HepG2 (cell line): ENCODE data around the gene CLDN7. TPM values are rescaled to one million over a fixed set of nuclear protein-coding genes. Genes with fewer than 3 reads are reported as not detected.

Experiments used
- ASH2L ChIP-seq: fragments of 300-600, 200-600 bp; sonication (generic); IDR thresholded peaks from 2 replicates; pipeline ENCODE4 v1.7.0; 2017; ENCODE audit warnings: low read depth, mild to moderate bottlenecking, moderate library complexity, mixed read lengths, low read length; ENCODE audit not compliant: insufficient read length
- ERF ChIP-seq: IDR thresholded peaks from 2 replicates; pipeline ENCODE4 v1.6.1; 2018; ENCODE audit warnings: missing biosample characterization, missing genetic modification reagents
- GATAD1 ChIP-seq: IDR thresholded peaks from 2 replicates; pipeline ENCODE4 v1.6.1; 2016; ENCODE audit warnings: missing genetic modification reagents, missing compliant biosample characterization
- HDAC1 ChIP-seq: sonication (generic); formaldehyde crosslinking; IDR thresholded peaks from 2 replicates; pipeline ENCODE4 v1.5.1; 2020; ENCODE audit warnings: mild to moderate bottlenecking, missing genetic modification reagents
- HMGXB4 ChIP-seq, 2 experiments: sonication (generic) in 1 of 2; formaldehyde crosslinking in 1 of 2; IDR thresholded peaks; 2 replicates each; pipeline versions ENCODE4 v1.4.0 to v1.6.1; 2018 to 2020; ENCODE audit warnings: missing genetic modification reagents in 2 of 2, borderline replicate concordance in 1 of 2, low read depth in 1 of 2, mild to moderate bottlenecking in 1 of 2, missing biosample characterization in 1 of 2
- PHB2 ChIP-seq: fragments of 450-650 bp; IDR thresholded peaks from 2 replicates; pipeline ENCODE4 v1.6.1; 2018; ENCODE audit not compliant: partially characterized antibody
- PHF21A ChIP-seq: sonication (generic); formaldehyde crosslinking; IDR thresholded peaks from 2 replicates; pipeline ENCODE4 v1.5.0; 2020; ENCODE audit warnings: mild to moderate bottlenecking, missing genetic modification reagents
- POLR2A ChIP-seq, 2 experiments: IDR thresholded peaks; 2 replicates each; pipeline ENCODE4 v1.6.1; 2011; ENCODE audit warnings: low read depth in 2 of 2, low read length in 2 of 2, mild to moderate bottlenecking in 1 of 2, moderate library complexity in 1 of 2; ENCODE audit not compliant: insufficient read depth in 1 of 2
- RBAK ChIP-seq: sonication (generic); formaldehyde crosslinking; IDR thresholded peaks from 2 replicates; pipeline ENCODE4 v1.5.1; 2020; ENCODE audit warnings: mild to moderate bottlenecking, missing genetic modification reagents
- RFX1 ChIP-seq: fragments of 450-650 bp; IDR thresholded peaks from 2 replicates; pipeline ENCODE4 v1.6.1; 2017
- STAT5B ChIP-seq: sonication (generic); formaldehyde crosslinking; IDR thresholded peaks from 2 replicates; pipeline ENCODE4 v1.4.0; 2020; ENCODE audit warnings: missing genetic modification reagents
- SUZ12 ChIP-seq: fragments of 150-350 bp; IDR thresholded peaks from 2 replicates; pipeline ENCODE4 v1.6.1; 2014; ENCODE audit warnings: low read depth, low read length
- XRCC5 ChIP-seq: fragments of 200-400 bp; formaldehyde crosslinking; optimal IDR thresholded peaks from 2 replicates; pipeline ENCODE3; 2017; ENCODE audit warnings: mild to moderate bottlenecking, low read length
- ZBTB7B ChIP-seq: sonication (generic); formaldehyde crosslinking; IDR thresholded peaks from 2 replicates; pipeline ENCODE4 v1.4.0; 2020; ENCODE audit warnings: missing genetic modification reagents
- ZFY ChIP-seq: sonication (generic); formaldehyde crosslinking; IDR thresholded peaks from 2 replicates; pipeline ENCODE4 v1.4.0; 2020; ENCODE audit warnings: missing genetic modification reagents
- ZIK1 ChIP-seq: sonication (generic); formaldehyde crosslinking; IDR thresholded peaks from 2 replicates; pipeline ENCODE4 v1.5.0; 2020; ENCODE audit warnings: mild to moderate bottlenecking, low read depth, missing genetic modification reagents, borderline replicate concordance
- ZNF10 ChIP-seq: sonication (generic); formaldehyde crosslinking; IDR thresholded peaks from 2 replicates; pipeline ENCODE4 v1.4.0; 2020; ENCODE audit warnings: mild to moderate bottlenecking, low read depth, missing genetic modification reagents, borderline replicate concordance
- ZNF143 ChIP-seq: sonication (generic); formaldehyde crosslinking; IDR thresholded peaks from 2 replicates; pipeline ENCODE4 v1.4.0; 2020; ENCODE audit warnings: missing genetic modification reagents
- ZNF337 ChIP-seq: sonication (generic); formaldehyde crosslinking; IDR thresholded peaks from 2 replicates; pipeline ENCODE4 v1.5.1; 2020; ENCODE audit warnings: missing genetic modification reagents, low read depth, mild to moderate bottlenecking, borderline replicate concordance
- ZNF44 ChIP-seq: sonication (generic); formaldehyde crosslinking; IDR thresholded peaks from 2 replicates; pipeline ENCODE4 v1.5.1; 2020; ENCODE audit warnings: mild to moderate bottlenecking, missing genetic modification reagents
- ZNF746 ChIP-seq: sonication (generic); formaldehyde crosslinking; IDR thresholded peaks from 2 replicates; pipeline ENCODE4 v1.8.0; 2022; ENCODE audit warnings: mild to moderate bottlenecking, missing genetic modification reagents
- ZNF816 ChIP-seq: sonication (generic); formaldehyde crosslinking; IDR thresholded peaks from 2 replicates; pipeline ENCODE4 v1.8.0; 2022; ENCODE audit warnings: missing genetic modification reagents, mild to moderate bottlenecking, borderline replicate concordance
- polyA plus RNA-seq, 8 experiments: library from polyadenylated mRNA; depleted of rRNA in 3 of 8; stranded (reverse) in 7 of 8; unstranded in 1 of 8; fragments of >200 nt; fragmentation: Illumina TruSeq in 4 of 8; extraction: Trizol in 4 of 8; gene quantifications; 2 replicates each; pipeline versions ENCODE4 v1.2.1 to v1.2.3, GENCODE V29; 2011 to 2016; ENCODE audit warnings: low read depth in 4 of 8, missing spikeins in 1 of 8, mixed read lengths in 1 of 8; ENCODE audit not compliant: insufficient read depth in 1 of 8
- total RNA-seq, 5 experiments: library from RNA; depleted of rRNA; stranded (reverse); fragments of >200 nt; fragmentation: Illumina TruSeq; extraction: Trizol; gene quantifications; 2 replicates each; pipeline ENCODE4 v1.2.3, GENCODE V29; 2016; ENCODE audit warnings: low read depth in 1 of 5
- TF ChIP-seq, protein P1 (sequence below): IDR thresholded peaks from 2 replicates; pipeline ENCODE4 v1.6.1; 2016; ENCODE audit warnings: missing genetic modification reagents, missing compliant biosample characterization
- TF ChIP-seq, protein P2 (sequence below): sonication (generic); formaldehyde crosslinking; IDR thresholded peaks from 2 replicates; pipeline ENCODE4 v1.4.0; 2020; ENCODE audit warnings: missing genetic modification reagents, borderline replicate concordance

CLDN7 gene
- total and polyA plus RNA-seq, 2 of the 13 experiments (the other 11 are each of a cell fraction or from before 2014, with no cell fraction given) = not detected

GRCh38 chr17:7308625-7309433 is 46.6 kb upstream of the CLDN7 start (continued):
- TF ChIP-seq ZBTB7B (CRISPR knock-in tag) (no peak), SUZ12 (peak; percentile 22; the same call in 1 of the 2 replicates), ASH2L (peak; percentile 29), HMGXB4 (CRISPR knock-in tag; IDR thresholded peaks at IDR 0.05; ENCODE audit: borderline replicate concordance in 1 of 2, low read depth in 1 of 2) (peak in 1 of 2 experiments; percentile 40; a peak in 1 of 4 replicates), ERF (CRISPR knock-in tag) (0 out of 2 replicates have a peak, but pooled peaks have one; percentile 27), ZNF816 (CRISPR knock-in tag) (no peak), PHB2 (no peak), ZNF10 (CRISPR knock-in tag) (no peak), ZFY (peak; percentile 37; the same call in 1 of the 2 replicates), ZIK1 (no peak), ZNF143 (CRISPR knock-in tag) (peak; percentile 83), XRCC5 (peak; percentile 11), RBAK (CRISPR knock-in tag) (no peak), GATAD1 (CRISPR knock-in tag) (peak; percentile 70; the same call in 1 of the 2 replicates), STAT5B (CRISPR knock-in tag) (no peak), ZNF337 (CRISPR knock-in tag) (no peak), HDAC1 (CRISPR knock-in tag) (0 out of 2 replicates have a peak, but pooled peaks have one; percentile 18), ZNF746 (CRISPR knock-in tag) (0 out of 2 replicates have a peak, but pooled peaks have one; percentile 12), RFX1 (no peak), PHF21A (0 out of 2 replicates have a peak, but pooled peaks have one; percentile 35), POLR2A (IDR thresholded peaks at IDR 0.05; ENCODE audit: insufficient read depth in 1 of 2, low read depth in 2 of 2, low read length in 2 of 2) (peak; percentile 37 to 69; a peak in 3 of 4 replicates), ZNF44 (CRISPR knock-in tag) (no peak)
- TF ChIP-seq, protein P1, sequence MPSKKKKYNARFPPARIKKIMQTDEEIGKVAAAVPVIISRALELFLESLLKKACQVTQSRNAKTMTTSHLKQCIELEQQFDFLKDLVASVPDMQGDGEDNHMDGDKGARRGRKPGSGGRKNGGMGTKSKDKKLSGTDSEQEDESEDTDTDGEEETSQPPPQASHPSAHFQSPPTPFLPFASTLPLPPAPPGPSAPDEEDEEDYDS (CRISPR knock-in tag) = 0 out of 2 replicates have a peak, but pooled peaks have one; percentile 10
- TF ChIP-seq, protein P2, sequence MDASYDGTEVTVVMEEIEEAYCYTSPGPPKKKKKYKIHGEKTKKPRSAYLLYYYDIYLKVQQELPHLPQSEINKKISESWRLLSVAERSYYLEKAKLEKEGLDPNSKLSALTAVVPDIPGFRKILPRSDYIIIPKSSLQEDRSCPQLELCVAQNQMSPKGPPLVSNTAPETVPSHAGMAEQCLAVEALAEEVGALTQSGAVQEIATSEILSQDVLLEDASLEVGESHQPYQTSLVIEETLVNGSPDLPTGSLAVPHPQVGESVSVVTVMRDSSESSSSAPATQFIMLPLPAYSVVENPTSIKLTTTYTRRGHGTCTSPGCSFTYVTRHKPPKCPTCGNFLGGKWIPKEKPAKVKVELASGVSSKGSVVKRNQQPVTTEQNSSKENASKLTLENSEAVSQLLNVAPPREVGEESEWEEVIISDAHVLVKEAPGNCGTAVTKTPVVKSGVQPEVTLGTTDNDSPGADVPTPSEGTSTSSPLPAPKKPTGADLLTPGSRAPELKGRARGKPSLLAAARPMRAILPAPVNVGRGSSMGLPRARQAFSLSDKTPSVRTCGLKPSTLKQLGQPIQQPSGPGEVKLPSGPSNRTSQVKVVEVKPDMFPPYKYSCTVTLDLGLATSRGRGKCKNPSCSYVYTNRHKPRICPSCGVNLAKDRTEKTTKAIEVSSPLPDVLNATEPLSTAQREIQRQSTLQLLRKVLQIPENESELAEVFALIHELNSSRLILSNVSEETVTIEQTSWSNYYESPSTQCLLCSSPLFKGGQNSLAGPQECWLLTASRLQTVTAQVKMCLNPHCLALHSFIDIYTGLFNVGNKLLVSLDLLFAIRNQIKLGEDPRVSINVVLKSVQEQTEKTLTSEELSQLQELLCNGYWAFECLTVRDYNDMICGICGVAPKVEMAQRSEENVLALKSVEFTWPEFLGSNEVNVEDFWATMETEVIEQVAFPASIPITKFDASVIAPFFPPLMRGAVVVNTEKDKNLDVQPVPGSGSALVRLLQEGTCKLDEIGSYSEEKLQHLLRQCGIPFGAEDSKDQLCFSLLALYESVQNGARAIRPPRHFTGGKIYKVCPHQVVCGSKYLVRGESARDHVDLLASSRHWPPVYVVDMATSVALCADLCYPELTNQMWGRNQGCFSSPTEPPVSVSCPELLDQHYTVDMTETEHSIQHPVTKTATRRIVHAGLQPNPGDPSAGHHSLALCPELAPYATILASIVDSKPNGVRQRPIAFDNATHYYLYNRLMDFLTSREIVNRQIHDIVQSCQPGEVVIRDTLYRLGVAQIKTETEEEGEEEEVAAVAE (CRISPR knock-in tag) = peak; percentile 16; the same call in 1 of the 2 replicates
